ENCODE data around the gene PPAN. TPM values are rescaled to one million over a fixed set of nuclear protein-coding genes. Genes with fewer than 3 reads are reported as not detected.

The PPAN gene
- total and polyA plus RNA-seq, 3 donors from 2014 or later, result 39.3 to 68.1 (median 66.2) TPM

GRCh38 chr19:10091895-10092641 lies 14.1 kb upstream of the PPAN start:
- TF ChIP-seq POLR2A (IDR thresholded peaks at IDR 0.05), result no peak
- no peak for TF ChIP-seq CTCF (IDR thresholded peaks at IDR 0.05)
- Histone ChIP-seq H3K27ac (no peak overlapping the region), H3K9me3 (no peaks in the 10 kb centered on the region), H3K4me1 (peaks cover 3% of the 10 kb centered on the region), H3K27me3 (no peaks in the 10 kb centered on the region), H3K4me3 (no peak overlapping the region), H3K36me3 (ENCODE audit: low read depth, missing control alignments) (no peaks in the 10 kb centered on the region)
- WGBS, 2 donors, result 66 to 78% methylated on average over 13 of the region's 13 CpGs
- intact Hi-C loops (cut with DNase I; ENCODE audit: low total_unique reads), result no loop called here
- no peak for DNase-seq

- no peak for DNase-seq
- 93 to 95% methylated on average over 8 to 9 of the region's 9 CpGs for WGBS, 2 donors
- H3K36me3 ChIP-seq (ENCODE audit: low read depth, missing control alignments), result no peaks in the 10 kb centered on the region
Measured at GRCh38 chr19:10092648-10093294, 13.4 kb upstream of the PPAN start.

GRCh38 chr19:10093295-10094186 lies 12.6 kb upstream of the PPAN start:
- intact Hi-C loops (cut with DNase I; ENCODE audit: low total_unique reads), result no loop called here
- TF ChIP-seq POLR2A (IDR thresholded peaks at IDR 0.05), result no peak
- no peak for TF ChIP-seq CTCF (IDR thresholded peaks at IDR 0.05)
- H3K36me3 ChIP-seq (ENCODE audit: low read depth, missing control alignments), result no peaks in the 10 kb centered on the region
- no peak for DNase-seq
- no peak overlapping the region for H3K27ac ChIP-seq
- peaks cover 3% of the 10 kb centered on the region for H3K4me1 ChIP-seq
- no peak overlapping the region for H3K4me3 ChIP-seq
- H3K27me3 ChIP-seq, result no peaks in the 10 kb centered on the region
- 83 to 87% methylated on average over 17 to 22 of the region's 22 CpGs for WGBS, 2 donors
- no peaks in the 10 kb centered on the region for H3K9me3 ChIP-seq

More at GRCh38 chr19:10092648-10093294, 13.4 kb upstream of the PPAN start:
- Histone ChIP-seq H3K27ac (no peak overlapping the region), H3K9me3 (no peaks in the 10 kb centered on the region), H3K4me3 (no peak overlapping the region), H3K27me3 (no peaks in the 10 kb centered on the region), H3K4me1 (peaks cover 3% of the 10 kb centered on the region)
- intact Hi-C loops (cut with DNase I; ENCODE audit: low total_unique reads), result no loop called here
- TF ChIP-seq CTCF (IDR thresholded peaks at IDR 0.05) (no peak), POLR2A (IDR thresholded peaks at IDR 0.05) (no peak)

GRCh38 chr19:10095622-10095947 lies 10.6 kb upstream of the PPAN start:
- no peaks in the 10 kb centered on the region for H3K27me3 ChIP-seq
- 14 to 30% methylated on average over 7 of the region's 7 CpGs for WGBS, 2 donors
- H3K36me3 ChIP-seq (ENCODE audit: low read depth, missing control alignments), result no peaks in the 10 kb centered on the region
- DNase-seq, result no peak
- peak overlapping the region in 1 of 2 donors; percentile 73 for H3K27ac ChIP-seq
- TF ChIP-seq POLR2A (IDR thresholded peaks at IDR 0.05), result no peak
- no peak for TF ChIP-seq CTCF (IDR thresholded peaks at IDR 0.05)
- intact Hi-C loops (cut with DNase I; ENCODE audit: low total_unique reads), result no loop called here
- H3K4me1 ChIP-seq, result peaks cover 3% of the 10 kb centered on the region
- H3K4me3 ChIP-seq, result no peak overlapping the region
- no peaks in the 10 kb centered on the region for H3K9me3 ChIP-seq

Data from testis (tissue), 3 donors.